ENCODE results near the gene GLRX.
A peak's percentile ranks its signal among the peaks of the same experiment; 100 is the strongest.

GLRX gene

GRCh38 chr5:95859661-95860060 is 37.1 kb upstream of the GLRX start:
- TF ChIP-seq CTCF (IDR thresholded peaks at IDR 0.05; ENCODE audit: low read depth, low read length) = no peak
- in situ Hi-C loops (cut with HindIII; ENCODE audit: low sequenced_read_pairs) = no loop called here
- peak overlapping the region; percentile 20 for H3K4me3 ChIP-seq (ENCODE audit: low read depth, low read length)
- DNase-seq (ENCODE audit: low read depth, low spot score) = no peak

DNA sequence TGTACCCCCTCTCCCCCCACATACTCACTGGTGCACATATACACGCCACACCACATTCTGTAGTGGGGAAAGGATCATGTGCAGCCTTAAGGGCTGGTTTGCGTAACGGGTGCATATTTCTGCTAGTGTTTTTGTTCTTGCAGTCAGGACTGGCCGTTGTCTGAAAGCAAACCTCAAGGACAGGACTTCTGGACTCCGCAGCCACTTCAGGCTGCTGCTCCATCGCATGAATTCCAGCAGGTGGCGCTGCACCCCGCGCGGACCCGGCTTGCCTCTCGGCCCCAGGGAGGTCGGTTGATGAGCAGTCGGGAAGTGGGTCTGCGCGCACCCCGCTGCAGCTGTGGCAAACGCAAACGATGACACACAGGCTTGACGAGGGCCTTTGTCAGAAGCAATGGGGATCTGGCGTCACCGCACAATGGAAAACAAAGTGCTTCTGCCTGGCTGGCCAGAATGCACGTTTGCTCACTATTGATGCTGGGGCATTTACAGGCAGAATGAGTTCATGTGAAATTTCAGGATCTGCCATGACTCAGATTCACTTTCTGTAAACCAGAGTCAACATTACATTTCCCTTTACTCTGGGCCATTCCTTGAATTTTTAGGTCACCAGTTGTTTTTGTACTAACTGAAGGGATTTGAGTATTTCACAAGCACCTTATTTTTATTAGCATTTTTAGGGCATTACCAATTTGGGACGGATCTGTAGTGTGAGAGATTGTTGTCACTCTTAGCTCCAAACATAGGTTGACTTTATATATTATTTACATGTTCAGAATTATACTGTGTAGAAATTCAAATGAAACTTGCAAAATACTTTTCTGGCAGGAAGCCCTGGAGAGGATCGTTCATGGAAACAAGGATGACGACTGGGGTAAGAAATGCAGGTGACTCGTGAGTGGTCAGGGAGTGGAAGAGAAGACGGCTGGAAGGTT is 36.4 kb upstream of the GLRX start:
- in situ Hi-C loops (cut with HindIII; ENCODE audit: low sequenced_read_pairs) = no loop called here
- peak; percentile 94 for TF ChIP-seq CTCF (IDR thresholded peaks at IDR 0.05; ENCODE audit: low read depth, low read length)
- DNase-seq (ENCODE audit: low read depth, low spot score) = peak; percentile 99
- H3K4me3 ChIP-seq (ENCODE audit: low read depth, low read length) = peak overlapping the region; percentile 20

- in situ Hi-C loops (cut with HindIII; ENCODE audit: low sequenced_read_pairs) = no loop called here
- DNase-seq (ENCODE audit: low read depth, low spot score) = peak; percentile 88
- TF ChIP-seq CTCF (IDR thresholded peaks at IDR 0.05; ENCODE audit: low read depth, low read length) = no peak
- no peak overlapping the region for H3K4me3 ChIP-seq (ENCODE audit: low read depth, low read length)
These were observed 35.5 kb upstream of the GLRX start for GRCh38 chr5:95858023-95858461.

DNA sequence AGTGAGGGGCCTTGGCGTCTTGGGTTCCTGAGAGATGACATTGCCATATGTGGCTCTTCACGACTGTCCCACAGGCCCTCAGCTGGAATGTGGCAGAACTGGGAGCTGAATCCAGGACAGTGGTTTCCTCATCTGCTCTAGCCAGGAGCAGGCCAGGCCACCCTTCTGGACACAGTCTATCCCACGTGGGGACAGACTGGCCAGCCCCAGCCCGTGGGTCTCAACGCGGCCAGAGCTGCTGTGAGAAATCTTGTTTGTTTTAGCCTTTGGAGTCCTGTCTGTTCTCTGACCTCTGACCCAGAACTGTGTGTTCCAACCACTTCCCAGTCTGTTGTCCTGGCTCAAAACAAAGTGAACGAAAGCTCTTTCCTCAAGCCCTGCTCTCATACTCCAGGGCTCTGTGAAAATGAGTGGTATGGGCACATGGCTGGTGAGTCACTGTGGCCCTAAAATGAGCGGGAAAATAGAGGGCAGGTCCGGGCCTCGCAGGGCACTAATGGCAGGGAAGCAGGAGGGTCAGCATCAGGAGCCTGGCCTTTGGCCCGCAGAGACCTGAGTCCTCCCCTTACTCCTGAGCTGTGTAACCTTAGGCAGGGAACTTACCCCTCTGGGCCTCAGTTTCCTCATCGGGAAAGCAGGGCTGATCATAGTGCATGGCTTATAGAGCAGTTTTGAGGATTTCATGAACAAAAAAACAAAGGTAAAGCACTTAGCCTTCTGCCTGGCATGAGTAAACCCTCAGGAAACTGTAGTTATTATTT is 34.8 kb upstream of the GLRX start:
- peak; percentile 80 for DNase-seq (ENCODE audit: low read depth, low spot score)
- in situ Hi-C loops (cut with HindIII; ENCODE audit: low sequenced_read_pairs) = no loop called here
- no peak for TF ChIP-seq CTCF (IDR thresholded peaks at IDR 0.05; ENCODE audit: low read depth, low read length)
- H3K4me3 ChIP-seq (ENCODE audit: low read depth, low read length) = no peak overlapping the region

GRCh38 chr5:95856501-95856981 is 34.0 kb upstream of the GLRX start:
- in situ Hi-C loops (cut with HindIII; ENCODE audit: low sequenced_read_pairs) = no loop called here
- no peak overlapping the region for H3K4me3 ChIP-seq (ENCODE audit: low read depth, low read length)
- no peak for DNase-seq (ENCODE audit: low read depth, low spot score)
- TF ChIP-seq CTCF (IDR thresholded peaks at IDR 0.05; ENCODE audit: low read depth, low read length) = no peak

DNA sequence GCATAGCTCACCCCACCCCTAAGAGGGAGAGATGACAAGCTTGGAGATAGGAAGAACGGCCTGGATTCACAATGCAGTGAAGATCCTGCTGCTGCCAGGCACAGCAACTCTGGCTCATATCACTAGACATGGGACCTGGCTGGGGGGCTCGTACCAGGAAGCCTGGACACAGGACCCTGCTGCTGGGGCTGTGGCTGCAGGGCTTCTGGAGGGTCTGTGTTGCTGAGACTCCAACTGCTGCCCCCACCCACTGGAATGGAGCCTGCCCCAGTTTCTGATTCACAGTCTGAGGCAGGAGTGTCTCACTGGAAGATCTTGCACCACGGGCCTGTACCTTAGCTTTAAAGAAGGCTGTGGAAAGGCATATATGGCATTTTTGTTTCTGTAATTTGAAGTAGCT is 31.0 kb upstream of the GLRX start:
- no peak for TF ChIP-seq CTCF (IDR thresholded peaks at IDR 0.05; ENCODE audit: low read depth, low read length)
- in situ Hi-C loops (cut with HindIII; ENCODE audit: low sequenced_read_pairs) = no loop called here
- no peak overlapping the region for H3K4me3 ChIP-seq (ENCODE audit: low read depth, low read length)
- DNase-seq (ENCODE audit: low read depth, low spot score) = no peak

All from astrocyte of the spinal cord (primary cell).